Natural killer cell treated with Interleukin-12 subunit alpha and Interleukin-12 subunit beta and Interleukin-15 and Interleukin-18, amount 100 ng/mL, for 72 hours (primary cell): ENCODE measurements around the gene NRAP. TPM values are rescaled to one million over a fixed set of nuclear protein-coding genes. Genes with fewer than 3 reads are reported as not detected.
A peak's percentile ranks its signal among the peaks of the same experiment; 100 is the strongest.

Source experiments
- ATAC-seq, 2 donors: fragments of 150-1000 bp; cut with Tn5 transposase in 1 of 2; sonication (Bioruptor Pico), chemical (Tn5 transposase) in 1 of 2; 2 replicates each; pipeline ENCODE4 v1.10.0; 2021
- DNase-seq: peaks from one replicate; pipeline ENCODE4 v3.0.0; 2022; ENCODE audit warnings: low spot score
- H3K27ac Mint-ChIP-seq, 2 donors: 1 replicate in 1 of 2; 2 replicates in 1 of 2; pipeline ENCODE4 v1.8.0; 2022; ENCODE audit warnings: mixed read lengths in 2 of 2, mild to moderate bottlenecking in 1 of 2, moderate library complexity in 1 of 2
- H3K27me3 Mint-ChIP-seq, 2 donors: 1 replicate in 1 of 2; 2 replicates in 1 of 2; pipeline ENCODE4 v1.8.0; 2022; ENCODE audit warnings: mixed read lengths in 2 of 2
- H3K36me3 Mint-ChIP-seq: one replicate; pipeline ENCODE4 v1.8.0; 2022; ENCODE audit warnings: mixed read lengths
- H3K4me1 Mint-ChIP-seq, 2 donors: 1 replicate in 1 of 2; 2 replicates in 1 of 2; pipeline ENCODE4 v1.8.0; 2022; ENCODE audit warnings: low read depth in 2 of 2, mixed read lengths in 2 of 2, mild to moderate bottlenecking in 1 of 2
- H3K4me3 Mint-ChIP-seq: one replicate; pipeline ENCODE4 v1.8.0; 2022; ENCODE audit warnings: mixed read lengths
- H3K9me3 Mint-ChIP-seq: 2 replicates; pipeline ENCODE4 v1.8.0; 2022; ENCODE audit warnings: mixed read lengths
- total RNA-seq, 2 donors: library from RNA; stranded (reverse); gene quantifications; one replicate each; pipeline ENCODE4 v1.2.3, GENCODE V29; 2022

NRAP gene
- total RNA-seq, 2 donors from 2014 or later, result not detected

DNA sequence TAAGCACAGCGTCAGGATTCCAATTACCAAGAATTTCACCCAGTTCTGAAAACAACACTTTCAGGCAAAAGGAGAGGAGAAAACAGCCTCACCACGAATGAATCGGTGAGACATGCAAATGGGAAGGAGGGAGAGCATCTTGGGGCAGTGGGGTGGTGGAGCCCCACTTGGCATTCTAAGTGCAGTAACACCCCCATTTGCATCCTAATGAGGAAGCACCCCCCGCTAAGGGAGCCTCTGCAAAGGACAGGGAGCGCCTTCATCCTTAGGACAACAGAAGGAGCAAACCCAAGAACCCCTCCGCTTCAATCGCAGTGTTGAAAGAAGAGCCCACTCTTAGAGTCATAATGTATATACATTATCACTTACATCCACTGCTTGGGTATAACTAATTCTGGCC, 46.8 kb downstream of the NRAP start:
- no peaks in the 10 kb centered on the region for H3K36me3 Mint-ChIP-seq
- no peak for DNase-seq
- no peak overlapping the region for H3K4me3 Mint-ChIP-seq
- no peak overlapping the region for H3K27ac Mint-ChIP-seq
- no peak for ATAC-seq
- no peaks in the 10 kb centered on the region for H3K9me3 Mint-ChIP-seq
- no peaks in the 10 kb centered on the region for H3K4me1 Mint-ChIP-seq
- peaks cover 32 to 38% of the 10 kb centered on the region in 2 donors for H3K27me3 Mint-ChIP-seq

DNA sequence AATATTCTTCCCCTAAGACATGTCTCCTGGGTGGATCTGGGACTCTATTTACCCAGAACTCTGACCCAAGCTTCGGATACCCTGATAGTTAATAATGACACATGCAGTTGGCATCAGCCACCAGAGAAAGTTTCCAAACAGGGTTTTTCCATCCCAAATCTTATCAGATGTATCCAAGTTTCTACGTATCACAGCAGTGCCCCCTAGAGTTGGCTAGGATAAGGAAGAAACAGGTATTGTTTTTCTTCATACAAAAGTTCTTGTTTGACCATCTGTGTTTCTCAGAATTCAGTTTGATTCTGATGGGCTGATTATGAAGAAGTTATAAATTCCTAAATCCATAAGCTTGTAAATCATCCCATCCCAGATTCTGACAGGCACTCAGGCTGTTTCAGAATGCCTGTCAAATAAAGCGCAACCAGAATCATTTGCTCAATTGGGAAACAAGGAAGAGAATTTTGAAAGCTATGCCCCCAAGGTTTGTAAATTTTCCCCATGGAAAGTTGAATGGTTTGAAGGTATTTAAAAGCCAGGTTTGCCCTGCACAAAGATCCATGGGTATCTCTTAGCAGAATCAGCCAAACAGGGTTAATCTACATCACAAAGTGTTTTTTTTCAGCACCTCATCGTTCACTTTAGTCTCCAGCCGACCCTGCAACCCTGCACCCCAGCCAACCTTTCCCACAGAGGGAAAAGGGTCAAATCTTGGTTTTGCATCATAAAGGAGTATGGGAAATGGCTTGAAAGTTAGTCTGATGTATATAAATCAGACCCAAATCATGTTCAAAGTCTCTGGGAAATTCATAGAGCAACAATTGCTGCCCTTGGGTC, 47.4 kb downstream of the NRAP start:
- H3K27me3 Mint-ChIP-seq, result peaks cover 32 to 38% of the 10 kb centered on the region in 2 donors

DNA sequence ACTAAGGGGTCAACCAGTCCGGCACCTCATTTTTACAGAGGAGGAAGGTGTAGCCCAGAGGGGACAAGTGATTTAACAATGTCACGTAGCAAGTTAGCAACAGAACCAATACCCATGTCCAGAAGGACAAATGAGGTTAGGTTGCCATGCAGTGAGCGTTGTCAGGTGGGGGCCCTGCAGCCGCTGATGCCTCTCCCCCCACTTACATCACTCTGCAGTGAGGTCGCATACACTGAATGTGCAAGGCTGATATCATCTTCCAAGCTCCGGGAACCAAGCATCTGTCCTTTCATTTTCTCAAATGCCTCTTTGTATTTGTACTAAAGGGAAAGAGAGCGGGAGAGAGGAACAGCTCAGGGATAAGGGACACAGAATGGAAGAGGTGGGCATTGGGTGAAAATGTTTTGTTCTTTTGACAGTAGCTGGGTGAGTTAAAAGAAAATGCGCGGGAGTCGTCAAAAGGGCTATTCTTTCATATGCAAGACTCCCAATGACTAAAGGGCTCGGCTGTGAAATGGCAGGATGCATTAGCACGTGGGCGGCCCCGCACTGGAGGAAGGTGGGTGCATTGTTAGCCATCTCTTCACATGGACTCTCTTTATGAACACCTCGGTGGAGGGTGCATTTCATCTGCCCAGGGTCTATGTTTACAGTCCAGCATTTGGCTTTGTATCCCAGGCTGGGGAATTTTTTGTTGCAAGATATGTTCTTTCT, 49.7 kb downstream of the NRAP start:
- H3K4me1 Mint-ChIP-seq, result no peaks in the 10 kb centered on the region
- H3K9me3 Mint-ChIP-seq, result no peaks in the 10 kb centered on the region
- no peaks in the 10 kb centered on the region for H3K36me3 Mint-ChIP-seq
- H3K4me3 Mint-ChIP-seq, result no peak overlapping the region
- H3K27ac Mint-ChIP-seq, result no peak overlapping the region
- DNase-seq (no peak), ATAC-seq (no peak)
- peaks cover 30 to 38% of the 10 kb centered on the region in 2 donors for H3K27me3 Mint-ChIP-seq

More for the DNA sequence above, 47.4 kb downstream of the NRAP start:
- no peaks in the 10 kb centered on the region for H3K4me1 Mint-ChIP-seq
- no peaks in the 10 kb centered on the region for H3K36me3 Mint-ChIP-seq
- no peak for ATAC-seq
- H3K9me3 Mint-ChIP-seq, result no peaks in the 10 kb centered on the region
- H3K4me3 Mint-ChIP-seq, result no peak overlapping the region
- no peak for DNase-seq
- H3K27ac Mint-ChIP-seq, result no peak overlapping the region

DNA sequence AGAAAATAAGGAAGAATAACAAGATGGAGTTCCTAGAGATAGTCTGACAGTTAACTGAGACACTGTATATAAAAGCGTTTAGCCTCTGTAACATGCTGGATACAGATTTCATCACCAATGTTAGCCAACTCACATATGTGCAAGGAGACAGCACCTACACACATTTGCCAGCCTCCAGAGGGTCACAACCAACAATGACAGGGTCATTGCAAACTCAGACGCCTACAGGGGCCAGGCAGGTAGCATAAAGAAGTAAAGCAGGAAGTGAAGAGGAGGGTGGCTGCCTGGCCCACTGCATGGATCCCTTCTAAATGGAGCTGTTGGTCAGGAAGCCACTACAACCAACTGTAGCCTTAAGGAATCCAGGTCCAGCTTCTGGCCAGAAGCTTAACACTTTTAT, 50.4 kb downstream of the NRAP start:
- H3K4me1 Mint-ChIP-seq, result no peaks in the 10 kb centered on the region
- H3K4me3 Mint-ChIP-seq, result no peak overlapping the region
- no peak for DNase-seq
- no peaks in the 10 kb centered on the region for H3K36me3 Mint-ChIP-seq
- H3K27me3 Mint-ChIP-seq, result peaks cover 30 to 40% of the 10 kb centered on the region in 2 donors
- no peak for ATAC-seq
- no peak overlapping the region for H3K27ac Mint-ChIP-seq
- no peaks in the 10 kb centered on the region for H3K9me3 Mint-ChIP-seq

DNA sequence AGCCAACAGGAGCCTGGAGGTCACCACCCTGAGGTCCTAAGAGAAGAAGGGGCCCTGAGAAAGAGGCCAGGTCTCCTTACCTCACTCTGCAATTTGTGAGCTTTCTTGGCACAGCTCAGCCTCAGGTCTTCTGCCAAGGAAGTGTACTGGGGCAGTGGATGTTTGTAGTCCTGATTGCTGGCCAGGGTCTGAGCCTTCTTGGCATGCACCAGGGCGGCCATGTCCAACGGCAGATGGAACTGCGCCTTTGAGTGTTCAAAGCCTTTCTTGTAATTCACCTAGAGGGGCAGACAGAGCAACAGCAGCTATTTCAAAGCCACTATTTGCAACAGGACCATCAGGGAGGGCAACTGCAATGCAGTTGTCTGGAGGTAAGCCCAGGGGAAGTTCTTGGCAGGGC, 51.7 kb downstream of the NRAP start:
- Mint-ChIP-seq H3K36me3 (no peaks in the 10 kb centered on the region), H3K27me3 (peaks cover 28 to 46% of the 10 kb centered on the region in 2 donors), H3K4me3 (no peak overlapping the region), H3K27ac (no peak overlapping the region), H3K4me1 (no peaks in the 10 kb centered on the region), H3K9me3 (no peaks in the 10 kb centered on the region)
- DNase-seq, result no peak
- no peak for ATAC-seq

DNA sequence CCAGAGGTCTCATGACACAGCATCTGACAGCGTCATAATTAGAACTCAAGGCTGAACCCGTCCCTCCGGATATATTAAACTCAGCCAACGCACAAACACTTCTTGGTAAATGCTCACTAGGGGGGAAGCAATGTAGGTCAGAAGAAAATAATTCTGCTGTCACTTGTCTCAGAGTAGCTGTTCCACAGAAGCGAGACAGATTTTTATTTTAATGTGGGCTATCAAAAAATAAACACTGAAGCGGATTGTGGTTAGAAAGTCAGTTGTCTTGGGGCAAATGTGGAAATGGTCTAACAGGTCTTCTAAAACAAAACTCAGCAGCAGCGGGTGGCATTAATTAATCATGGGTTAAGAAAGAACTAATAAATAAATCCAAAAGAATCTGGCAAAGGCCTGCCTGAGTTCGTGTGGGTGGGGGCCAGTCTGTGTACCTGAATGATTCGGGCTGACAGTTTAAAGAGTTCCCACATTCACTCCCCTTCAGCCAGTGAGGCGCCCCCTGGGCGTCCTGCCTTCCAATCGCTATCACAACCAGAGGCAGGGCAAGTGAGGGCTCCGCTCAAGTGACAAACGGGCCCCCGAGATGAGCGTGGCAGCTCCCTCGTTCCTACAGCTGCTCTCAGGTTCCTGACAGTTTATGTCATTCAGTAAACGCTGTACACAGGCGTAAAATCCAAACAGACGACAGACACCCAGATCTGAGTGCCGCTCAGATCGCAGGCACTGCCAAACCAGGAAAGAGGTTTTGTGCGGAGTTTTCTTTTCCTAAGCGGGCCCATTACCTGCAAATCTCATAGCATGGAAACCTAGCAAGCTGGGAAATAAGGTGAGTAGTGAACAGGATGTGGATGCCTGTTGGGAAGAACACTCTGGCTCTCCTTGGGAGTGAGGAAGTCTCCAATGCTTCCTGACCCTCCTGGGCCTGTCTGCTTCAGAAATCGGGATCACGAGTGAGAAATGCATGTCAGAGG, 52.9 kb downstream of the NRAP start:
- H3K4me1 Mint-ChIP-seq, result no peaks in the 10 kb centered on the region
- H3K9me3 Mint-ChIP-seq, result no peaks in the 10 kb centered on the region
- H3K27ac Mint-ChIP-seq, result no peak overlapping the region
- no peaks in the 10 kb centered on the region for H3K36me3 Mint-ChIP-seq
- DNase-seq (no peak), ATAC-seq (no peak)
- H3K27me3 Mint-ChIP-seq, result peaks cover 21 to 38% of the 10 kb centered on the region in 2 donors
- no peak overlapping the region for H3K4me3 Mint-ChIP-seq

DNA sequence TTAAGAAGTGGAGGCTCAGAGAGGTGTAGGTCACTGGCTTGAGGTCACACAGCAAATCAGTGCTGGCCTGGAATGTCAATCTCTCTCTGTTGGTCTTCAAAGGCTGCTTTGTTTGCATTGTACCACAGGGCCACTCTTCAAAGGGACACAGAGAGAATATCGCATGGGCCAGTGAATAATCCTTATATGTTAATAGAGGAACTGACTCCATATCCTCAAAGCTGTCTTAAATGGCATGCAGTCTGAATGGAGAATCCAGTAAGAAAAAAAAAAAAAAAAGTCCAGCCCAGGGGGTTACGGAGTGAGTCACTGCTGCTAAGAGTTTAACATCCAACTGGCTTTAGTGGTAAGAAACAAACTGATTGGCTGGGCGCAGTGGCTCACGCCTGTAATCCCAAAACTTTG, 54.1 kb downstream of the NRAP start:
- H3K27me3 Mint-ChIP-seq, result peaks cover 17 to 46% of the 10 kb centered on the region in 2 donors
- no peak for DNase-seq
- H3K4me3 Mint-ChIP-seq, result no peak overlapping the region
- H3K4me1 Mint-ChIP-seq, result no peaks in the 10 kb centered on the region
- H3K27ac Mint-ChIP-seq, result no peak overlapping the region
- no peaks in the 10 kb centered on the region for H3K9me3 Mint-ChIP-seq
- no peak for ATAC-seq
- H3K36me3 Mint-ChIP-seq, result no peaks in the 10 kb centered on the region

DNA sequence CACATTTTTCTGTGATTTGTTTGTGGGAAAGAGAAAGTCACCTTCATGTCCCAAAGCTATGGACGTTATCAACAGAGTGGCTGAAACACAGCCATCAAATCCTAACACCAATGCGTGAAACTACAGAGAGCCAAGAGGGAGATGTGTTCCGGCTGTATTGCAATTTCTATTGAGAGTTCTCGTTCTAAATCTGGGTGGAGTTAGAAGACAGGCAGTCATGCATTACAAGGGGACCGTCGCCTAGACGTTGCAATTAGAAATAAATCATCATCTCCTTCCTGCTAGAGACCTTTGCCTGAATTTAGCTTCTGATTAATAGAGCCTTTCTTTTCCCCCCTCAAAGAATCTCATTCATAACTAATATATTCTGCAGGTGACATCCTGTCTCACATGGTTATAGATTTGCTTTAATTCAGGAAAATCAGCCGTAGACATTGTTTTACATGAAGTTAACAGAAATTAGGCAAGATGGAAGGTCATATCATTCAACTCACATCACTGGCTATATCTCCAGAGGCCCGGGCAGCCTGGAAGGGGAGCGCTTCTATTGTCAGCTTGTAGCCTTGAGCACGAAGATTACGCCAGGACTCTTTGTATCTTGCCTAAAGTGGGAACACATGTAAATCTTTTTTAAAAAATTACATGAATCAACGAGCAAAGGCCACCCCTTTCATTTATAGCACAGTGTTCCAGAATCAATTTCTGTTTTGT, 58.4 kb downstream of the NRAP start:
- ATAC-seq (no peak), DNase-seq (no peak)
- Mint-ChIP-seq H3K27ac (no peak overlapping the region), H3K27me3 (peaks cover 3 to 32% of the 10 kb centered on the region in 2 donors), H3K4me1 (no peaks in the 10 kb centered on the region), H3K4me3 (no peak overlapping the region), H3K36me3 (no peaks in the 10 kb centered on the region), H3K9me3 (no peaks in the 10 kb centered on the region)

DNA sequence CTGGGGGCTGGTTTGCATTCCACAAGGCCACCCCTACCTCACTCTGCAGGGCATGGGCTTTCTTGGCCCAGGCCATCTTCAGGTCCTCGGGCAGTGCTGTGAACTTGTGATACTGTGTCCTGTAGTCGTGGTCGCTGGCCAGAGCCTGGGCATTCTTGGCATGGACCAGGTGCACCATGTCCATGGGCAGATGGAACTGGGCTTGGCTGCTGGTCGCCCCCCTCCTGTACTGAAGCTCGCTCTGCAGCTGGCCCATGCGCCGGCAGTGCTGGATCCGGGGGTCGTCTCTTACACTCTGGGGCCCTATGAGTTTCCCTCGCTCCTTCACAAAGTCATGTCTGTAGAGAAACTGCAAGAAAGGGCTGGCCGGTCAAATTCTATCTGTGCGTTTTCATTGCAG, 59.3 kb downstream of the NRAP start:
- no peak overlapping the region for H3K27ac Mint-ChIP-seq
- peaks cover 3 to 32% of the 10 kb centered on the region in 2 donors for H3K27me3 Mint-ChIP-seq
- no peaks in the 10 kb centered on the region for H3K36me3 Mint-ChIP-seq
- no peaks in the 10 kb centered on the region for H3K9me3 Mint-ChIP-seq
- no peaks in the 10 kb centered on the region for H3K4me1 Mint-ChIP-seq
- ATAC-seq, result peak in 1 of 2 donors; percentile 26
- H3K4me3 Mint-ChIP-seq, result no peak overlapping the region
- no peak for DNase-seq

DNA sequence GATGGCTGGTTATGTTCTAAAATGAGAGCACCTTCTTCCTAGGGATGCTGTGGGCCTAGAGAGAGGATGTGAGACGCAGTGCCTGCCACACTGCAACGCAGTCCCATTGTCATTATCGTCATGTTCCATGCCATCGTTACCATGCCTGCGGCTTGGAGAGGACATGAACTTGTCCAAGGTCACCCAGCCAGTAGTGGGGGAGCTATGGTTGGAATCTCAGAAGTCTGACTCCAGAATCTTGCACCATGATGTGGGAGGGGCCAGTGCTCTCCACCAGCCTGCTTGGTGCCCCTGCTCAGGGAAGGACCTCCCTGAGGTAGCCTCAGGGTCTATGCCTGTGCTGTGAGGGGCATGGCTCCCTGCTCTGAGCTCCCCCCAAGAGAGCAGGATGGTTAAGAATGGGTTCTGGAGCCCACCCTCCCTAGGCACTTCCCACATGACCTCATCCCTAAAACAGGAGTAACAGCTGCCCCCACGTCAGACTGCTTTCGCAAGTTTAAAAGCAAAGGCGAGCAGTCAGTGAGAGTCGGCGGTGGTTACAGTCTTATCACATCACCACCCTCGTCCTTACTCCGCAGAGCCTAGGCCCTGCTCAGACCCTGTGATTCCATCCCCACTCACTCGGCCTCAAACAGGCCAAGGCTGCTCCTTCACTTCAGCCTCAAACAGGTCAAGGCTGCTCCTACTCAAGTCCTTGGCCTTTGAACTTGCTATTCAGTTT, 60.6 kb downstream of the NRAP start:
- DNase-seq (no peak), ATAC-seq (no peak)
- Mint-ChIP-seq H3K4me3 (no peak overlapping the region), H3K9me3 (no peaks in the 10 kb centered on the region), H3K27me3 (peaks cover 3 to 29% of the 10 kb centered on the region in 2 donors), H3K27ac (no peak overlapping the region), H3K36me3 (no peaks in the 10 kb centered on the region), H3K4me1 (no peaks in the 10 kb centered on the region)

DNA sequence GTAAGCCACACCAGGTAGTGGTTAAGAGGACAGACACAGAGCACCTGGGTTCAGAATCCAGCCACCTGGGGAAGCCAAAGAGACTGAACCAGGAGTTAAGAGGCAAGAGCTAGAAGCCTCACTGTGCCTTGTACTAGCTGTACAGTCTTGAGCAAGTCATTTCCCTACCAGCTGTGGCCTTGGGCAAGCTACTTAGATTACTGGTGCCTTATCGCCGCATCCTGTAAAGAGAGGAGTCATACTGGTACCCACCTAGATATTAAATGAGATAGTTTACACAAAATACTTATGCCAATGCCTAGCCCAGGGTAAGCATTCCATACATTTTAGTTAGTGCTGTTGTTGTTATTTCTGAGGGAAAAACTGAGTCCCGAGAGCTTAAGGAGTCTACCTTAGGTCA, 63.3 kb downstream of the NRAP start:
- Mint-ChIP-seq H3K27me3 (peaks cover 8 to 23% of the 10 kb centered on the region in 2 donors), H3K36me3 (no peaks in the 10 kb centered on the region), H3K9me3 (no peaks in the 10 kb centered on the region), H3K27ac (no peak overlapping the region), H3K4me1 (no peaks in the 10 kb centered on the region), H3K4me3 (no peak overlapping the region)
- DNase-seq (peak; percentile 12), ATAC-seq (peak in 1 of 2 donors; percentile 56)

DNA sequence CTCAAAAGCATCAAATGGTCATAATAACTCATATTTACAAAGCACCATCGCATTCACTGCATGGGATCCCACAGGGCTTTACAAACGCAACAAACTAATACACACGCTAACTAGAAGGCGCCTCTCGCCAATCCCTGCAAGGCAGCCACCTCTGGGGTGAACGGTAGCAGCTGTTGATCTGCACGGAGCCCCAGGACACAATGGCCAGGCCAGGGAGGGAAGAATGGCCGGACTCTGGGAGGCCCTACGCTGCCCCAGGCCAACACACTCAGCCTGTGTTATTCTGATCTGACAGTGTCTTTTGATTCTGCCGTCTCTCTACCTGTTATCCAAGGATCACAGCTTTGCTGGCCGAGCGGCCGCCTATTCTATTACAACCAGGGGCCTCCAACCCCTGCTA, 69.2 kb downstream of the NRAP start:
- Mint-ChIP-seq H3K9me3 (no peaks in the 10 kb centered on the region), H3K36me3 (no peaks in the 10 kb centered on the region), H3K4me3 (no peak overlapping the region), H3K4me1 (no peaks in the 10 kb centered on the region), H3K27me3 (peaks cover 5 to 13% of the 10 kb centered on the region in 2 donors), H3K27ac (no peak overlapping the region)
- DNase-seq (no peak), ATAC-seq (no peak)
